GM18868 (cell line): ENCODE data around the gene PPP6R2.

Source experiments
- ATAC-seq: cut with Tn5 transposase; IDR thresholded peaks from one replicate; pipeline ENCODE4 v1.9.1; 2021; ENCODE audit warnings: mild to moderate bottlenecking, moderate library complexity; ENCODE audit not compliant: unreplicated experiment

The PPP6R2 gene

GRCh38 chr22:50482107-50483074 is 139.3 kb downstream of the PPP6R2 start:
- ATAC-seq, result no peak

DNA sequence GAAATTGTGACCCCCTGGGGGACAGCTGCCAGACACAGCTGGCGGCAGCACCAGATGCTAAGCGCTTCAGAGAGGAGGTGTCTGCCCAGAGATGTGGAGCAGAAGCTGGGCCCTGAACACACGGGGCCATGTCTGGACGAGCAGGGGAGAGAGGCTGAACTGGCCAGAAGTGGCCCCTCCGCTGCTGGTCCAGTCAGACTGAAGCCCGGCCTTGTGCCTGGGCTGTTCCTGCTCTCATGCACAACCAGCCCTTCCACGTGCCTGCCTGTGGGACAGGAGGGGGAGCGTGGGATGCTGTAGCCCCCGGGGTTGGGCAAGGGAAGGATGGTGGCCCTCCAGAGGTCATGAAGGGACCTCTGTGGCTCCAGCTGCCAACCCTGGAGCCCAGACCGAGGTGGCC is 140.0 kb downstream of the PPP6R2 start:
- no peak for ATAC-seq

GRCh38 chr22:50483556-50483955 is 140.4 kb downstream of the PPP6R2 start:
- ATAC-seq, result no peak

- ATAC-seq, result no peak
Observed at GRCh38 chr22:50483977-50484853, 141.1 kb downstream of the PPP6R2 start.

DNA sequence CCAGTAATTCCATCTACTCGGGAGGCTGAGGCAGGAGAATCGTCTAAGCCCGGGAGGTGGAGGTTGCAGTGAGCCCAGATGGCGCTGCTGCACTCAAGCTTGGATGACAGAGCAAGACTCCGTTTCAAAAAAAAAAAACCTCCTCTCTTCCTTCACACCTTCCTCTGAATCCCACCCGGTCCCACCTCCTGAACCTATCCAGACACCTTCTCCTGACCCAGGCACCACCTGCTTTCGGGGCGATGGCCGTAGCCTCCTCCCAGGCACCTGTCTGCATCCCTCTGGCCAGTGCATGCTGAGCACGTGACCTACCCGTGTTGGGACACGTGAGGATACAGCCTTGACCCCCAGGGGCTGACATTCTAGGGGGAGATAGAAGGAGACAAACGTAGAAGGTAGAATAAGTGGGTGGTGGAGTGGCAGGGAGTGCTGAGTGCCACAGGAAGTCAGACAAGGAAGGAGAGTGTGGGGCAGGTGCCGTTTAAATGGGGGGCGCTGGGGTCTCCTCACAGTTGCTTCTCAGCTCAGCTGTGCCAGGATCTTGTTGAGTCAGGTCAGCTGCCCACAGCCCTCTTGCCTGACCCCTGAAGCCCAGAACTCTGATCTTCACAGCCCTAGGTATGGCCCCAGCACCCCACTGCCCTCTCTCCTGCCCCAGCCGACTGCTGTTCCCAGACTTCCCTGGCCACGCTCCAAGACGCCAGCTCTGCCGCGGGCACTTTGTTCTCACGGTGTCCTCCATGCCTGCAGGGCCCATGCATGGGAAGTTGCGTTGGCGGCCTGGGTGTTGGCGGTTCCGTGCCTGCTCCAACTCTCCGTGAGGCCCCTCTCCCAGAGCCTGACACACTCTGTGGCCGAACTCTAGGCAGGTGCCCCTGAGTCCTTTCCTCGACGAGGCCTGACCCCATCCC is 142.3 kb downstream of the PPP6R2 start:
- ATAC-seq, result no peak

GRCh38 chr22:50486561-50487289 is 143.6 kb downstream of the PPP6R2 start, which contains the start of gene MIOX:
TSS of gene MIOX (plus strand) at chr22:50486859. CDS start at chr22:50486898, 39 bp downstream.
- ATAC-seq, result no peak

- ATAC-seq, result no peak
Observed at GRCh38 chr22:50487290-50488005, 144.3 kb downstream of the PPP6R2 start.

GRCh38 chr22:50488006-50488677 is 145.0 kb downstream of the PPP6R2 start:
- ATAC-seq, result no peak

- ATAC-seq, result no peak
Observed at GRCh38 chr22:50488886-50489285, 145.8 kb downstream of the PPP6R2 start.

GRCh38 chr22:50489363-50490243 is 146.5 kb downstream of the PPP6R2 start:
- no peak for ATAC-seq

DNA sequence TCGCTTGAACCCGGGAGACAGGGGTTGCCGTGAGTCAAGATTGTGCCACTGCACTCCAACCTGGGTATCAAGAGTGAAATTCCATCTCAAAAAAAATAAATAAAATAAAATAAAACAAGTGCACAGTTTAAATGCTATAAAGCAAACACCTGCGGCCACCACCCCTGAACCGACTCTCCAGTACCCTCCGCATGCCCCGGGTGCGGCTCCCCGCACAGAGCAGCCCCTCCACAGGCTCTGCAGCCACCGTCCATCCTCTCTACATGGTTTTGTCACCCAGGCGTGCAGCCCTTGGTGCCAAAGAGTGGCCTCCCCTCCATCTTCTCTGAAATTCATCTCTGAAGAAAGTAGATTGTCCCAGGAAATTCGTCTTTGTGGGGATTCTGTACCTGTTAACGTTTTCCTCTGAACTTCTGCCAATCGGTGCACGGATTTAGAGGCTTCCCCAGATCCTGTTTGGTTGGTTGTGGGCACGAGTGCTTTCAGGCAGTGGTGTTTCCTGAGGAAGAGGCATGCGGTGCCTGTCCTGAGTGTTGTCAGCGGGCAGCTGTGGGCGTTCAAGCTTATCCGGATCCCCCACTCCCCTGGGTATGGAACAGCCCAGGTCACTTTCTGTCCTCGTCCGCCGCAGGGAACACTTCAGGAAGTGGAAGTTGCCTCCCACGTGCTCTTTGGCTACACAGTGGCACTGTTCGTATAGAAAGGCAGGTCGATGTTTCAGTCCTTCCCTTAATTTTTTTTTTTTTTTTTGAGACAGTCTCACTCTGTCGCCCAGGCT is 147.6 kb downstream of the PPP6R2 start:
- no peak for ATAC-seq
